GM18870 (cell line): ENCODE data around the gene OSBPL10.

Source experiments
- ATAC-seq: cut with Tn5 transposase; IDR thresholded peaks from one replicate; pipeline ENCODE4 v1.9.1; 2021; ENCODE audit warnings: moderate library complexity; ENCODE audit not compliant: unreplicated experiment

OSBPL10 gene

GRCh38 chr3:31752305-31753049 lies 228.6 kb downstream of the OSBPL10 start:
- ATAC-seq: no peak

- no peak for ATAC-seq
These were observed 230.7 kb downstream of the OSBPL10 start for GRCh38 chr3:31750341-31750740.

GRCh38 chr3:31748933-31749295 lies 232.1 kb downstream of the OSBPL10 start:
- ATAC-seq: no peak

GRCh38 chr3:31748281-31748932 lies 232.7 kb downstream of the OSBPL10 start:
- no peak for ATAC-seq

- no peak for ATAC-seq
These were observed 233.3 kb downstream of the OSBPL10 start for GRCh38 chr3:31747785-31748184.

- no peak for ATAC-seq
These were observed 236.1 kb downstream of the OSBPL10 start for GRCh38 chr3:31744913-31745312.

- ATAC-seq: no peak
These were observed 237.6 kb downstream of the OSBPL10 start for GRCh38 chr3:31743331-31744089.

GRCh38 chr3:31740397-31740796 lies 240.7 kb downstream of the OSBPL10 start:
- no peak for ATAC-seq

GRCh38 chr3:31738412-31738811 lies 242.7 kb downstream of the OSBPL10 start:
- ATAC-seq: no peak

GRCh38 chr3:31735667-31736066 lies 245.4 kb downstream of the OSBPL10 start:
- ATAC-seq: no peak

- ATAC-seq: no peak
These were observed 247.8 kb downstream of the OSBPL10 start for GRCh38 chr3:31733234-31733667.

GRCh38 chr3:31732548-31732947 lies 248.5 kb downstream of the OSBPL10 start:
- no peak for ATAC-seq

GRCh38 chr3:31729573-31729972 lies 251.5 kb downstream of the OSBPL10 start:
- no peak for ATAC-seq

- no peak for ATAC-seq
These were observed 252.0 kb downstream of the OSBPL10 start for GRCh38 chr3:31729082-31729481.

GRCh38 chr3:31728403-31728802 lies 252.7 kb downstream of the OSBPL10 start:
- ATAC-seq: no peak

- no peak for ATAC-seq
These were observed 255.1 kb downstream of the OSBPL10 start for GRCh38 chr3:31725976-31726375.

- no peak for ATAC-seq
These were observed 255.5 kb downstream of the OSBPL10 start for GRCh38 chr3:31725568-31725967.

GRCh38 chr3:31724651-31725050 lies 256.4 kb downstream of the OSBPL10 start:
- peak; percentile 47 for ATAC-seq

- ATAC-seq: no peak
These were observed 256.9 kb downstream of the OSBPL10 start for GRCh38 chr3:31724116-31724515.

GRCh38 chr3:31723701-31724100 lies 257.4 kb downstream of the OSBPL10 start:
- no peak for ATAC-seq

- no peak for ATAC-seq
These were observed 259.4 kb downstream of the OSBPL10 start for GRCh38 chr3:31721676-31722075.
